ENCODE data around the gene SUPT3H.

- TF ChIP-seq CTCF (IDR thresholded peaks at IDR 0.05; ENCODE audit: low read depth, low read length) = no peak
- TF ChIP-seq MYC (IDR thresholded peaks at IDR 0.05; ENCODE audit: low read depth, low read length) = no peak
Observed at GRCh38 chr6:45328523-45328922, 49.2 kb downstream of the SUPT3H start.
